ENCODE data around the gene KLHL25. TPM values are rescaled to one million over a fixed set of nuclear protein-coding genes. Genes with fewer than 3 reads are reported as not detected.

The KLHL25 gene
- polyA plus RNA-seq, 1 experiment, result 4.5 TPM

GRCh38 chr15:85722374-85723152, 72.2 kb downstream of the KLHL25 start:
- Histone ChIP-seq H3K36me3 (ENCODE audit: control insufficient read depth, insufficient read depth, low read length) (peaks cover 12% of the 10 kb centered on the region), H3K4me3 (ENCODE audit: low read depth, low read length) (no peak overlapping the region), H3K27me3 (ENCODE audit: control insufficient read depth, insufficient read depth, low read length) (no peaks in the 10 kb centered on the region)
- TF ChIP-seq, protein P1, sequence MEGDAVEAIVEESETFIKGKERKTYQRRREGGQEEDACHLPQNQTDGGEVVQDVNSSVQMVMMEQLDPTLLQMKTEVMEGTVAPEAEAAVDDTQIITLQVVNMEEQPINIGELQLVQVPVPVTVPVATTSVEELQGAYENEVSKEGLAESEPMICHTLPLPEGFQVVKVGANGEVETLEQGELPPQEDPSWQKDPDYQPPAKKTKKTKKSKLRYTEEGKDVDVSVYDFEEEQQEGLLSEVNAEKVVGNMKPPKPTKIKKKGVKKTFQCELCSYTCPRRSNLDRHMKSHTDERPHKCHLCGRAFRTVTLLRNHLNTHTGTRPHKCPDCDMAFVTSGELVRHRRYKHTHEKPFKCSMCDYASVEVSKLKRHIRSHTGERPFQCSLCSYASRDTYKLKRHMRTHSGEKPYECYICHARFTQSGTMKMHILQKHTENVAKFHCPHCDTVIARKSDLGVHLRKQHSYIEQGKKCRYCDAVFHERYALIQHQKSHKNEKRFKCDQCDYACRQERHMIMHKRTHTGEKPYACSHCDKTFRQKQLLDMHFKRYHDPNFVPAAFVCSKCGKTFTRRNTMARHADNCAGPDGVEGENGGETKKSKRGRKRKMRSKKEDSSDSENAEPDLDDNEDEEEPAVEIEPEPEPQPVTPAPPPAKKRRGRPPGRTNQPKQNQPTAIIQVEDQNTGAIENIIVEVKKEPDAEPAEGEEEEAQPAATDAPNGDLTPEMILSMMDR (IDR thresholded peaks at IDR 0.05; ENCODE audit: insufficient read depth, low read depth, low read length), result no peak
- ChIA-PET POLR2A (no interaction called here), CTCF (no interaction called here)
- DNase-seq (ENCODE audit: low read depth), result no peak

DNA sequence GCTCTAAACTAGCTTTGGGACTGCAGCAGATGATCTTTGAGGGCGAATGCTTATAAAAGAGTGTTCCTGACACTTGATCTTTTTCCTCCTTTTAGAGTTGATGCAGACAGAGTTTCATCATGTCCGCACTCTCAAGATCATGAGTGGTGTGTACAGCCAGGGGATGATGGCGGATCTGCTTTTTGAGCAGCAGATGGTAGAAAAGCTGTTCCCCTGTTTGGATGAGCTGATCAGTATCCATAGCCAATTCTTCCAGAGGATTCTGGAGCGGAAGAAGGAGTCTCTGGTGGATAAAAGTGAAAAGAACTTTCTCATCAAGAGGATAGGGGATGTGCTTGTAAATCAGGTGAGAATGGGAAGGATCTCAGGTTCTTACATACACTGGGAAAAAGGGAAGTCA, 75.7 kb downstream of the KLHL25 start:
- Histone ChIP-seq H3K4me3 (ENCODE audit: low read depth, low read length) (no peak overlapping the region), H3K36me3 (ENCODE audit: control insufficient read depth, insufficient read depth, low read length) (peaks cover 9% of the 10 kb centered on the region), H3K27me3 (ENCODE audit: control insufficient read depth, insufficient read depth, low read length) (no peaks in the 10 kb centered on the region)
- TF ChIP-seq, protein P1 (IDR thresholded peaks at IDR 0.05; ENCODE audit: insufficient read depth, low read depth, low read length), result no peak
- CTCF ChIA-PET, result interaction anchor here (0.8 kb wide), 1 partner anchor 230 kb away, joined by 3 read pairs; no protein-coding TSS in a partner anchor
- POLR2A ChIA-PET, result no interaction called here
- no peak for DNase-seq (ENCODE audit: low read depth)

DNA sequence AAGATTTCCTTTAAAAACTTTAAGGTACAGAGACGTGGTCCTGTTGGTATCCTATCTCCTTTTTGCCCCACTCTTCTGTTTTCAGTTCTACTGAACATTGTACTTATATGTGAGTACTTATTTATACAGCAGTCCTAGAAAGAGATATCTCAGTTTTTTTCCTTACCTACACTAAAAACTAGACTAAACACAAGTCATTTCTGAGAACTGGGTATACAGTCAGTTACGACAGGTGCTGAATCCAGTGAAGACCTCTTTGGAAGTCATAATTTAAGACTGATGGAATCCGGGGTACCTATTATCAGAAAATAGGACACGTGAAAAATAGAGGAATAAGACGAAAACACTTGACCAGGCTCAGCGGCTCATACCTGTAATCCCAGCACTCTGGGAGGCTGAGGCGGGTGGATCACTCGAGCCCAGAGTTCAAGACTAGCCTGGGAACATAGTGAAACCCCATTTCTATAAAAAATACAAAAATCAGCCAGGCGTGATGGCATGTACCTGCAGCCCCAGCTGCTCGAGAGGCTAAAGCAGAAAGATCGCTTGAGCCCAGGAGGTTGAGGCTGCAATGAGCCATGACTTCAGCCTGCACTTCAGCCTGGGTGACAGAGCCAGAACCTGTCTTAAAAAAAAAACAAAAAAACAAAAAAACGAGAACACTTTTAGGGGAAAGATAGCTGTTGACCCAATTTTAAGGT, 76.3 kb downstream of the KLHL25 start:
- CTCF ChIA-PET, result interaction anchor here (0.8 kb wide), 1 partner anchor 230 kb away, joined by 3 read pairs; no protein-coding TSS in a partner anchor
- POLR2A ChIA-PET, result no interaction called here

GRCh38 chr15:85717212-85717611, 77.5 kb downstream of the KLHL25 start:
- ChIA-PET POLR2A (no interaction called here), CTCF (no interaction called here)
- TF ChIP-seq, protein P1 (IDR thresholded peaks at IDR 0.05; ENCODE audit: insufficient read depth, low read depth, low read length), result no peak
- Histone ChIP-seq H3K4me3 (ENCODE audit: low read depth, low read length) (no peak overlapping the region), H3K36me3 (ENCODE audit: control insufficient read depth, insufficient read depth, low read length) (peaks cover 8% of the 10 kb centered on the region), H3K27me3 (ENCODE audit: control insufficient read depth, insufficient read depth, low read length) (no peaks in the 10 kb centered on the region)
- DNase-seq (ENCODE audit: low read depth), result no peak

More for the DNA sequence above, 76.3 kb downstream of the KLHL25 start:
- Histone ChIP-seq H3K4me3 (ENCODE audit: low read depth, low read length) (no peak overlapping the region), H3K27me3 (ENCODE audit: control insufficient read depth, insufficient read depth, low read length) (no peaks in the 10 kb centered on the region), H3K36me3 (ENCODE audit: control insufficient read depth, insufficient read depth, low read length) (peaks cover 9% of the 10 kb centered on the region)
- TF ChIP-seq, protein P1 (IDR thresholded peaks at IDR 0.05; ENCODE audit: insufficient read depth, low read depth, low read length), result no peak
- DNase-seq (ENCODE audit: low read depth), result no peak

- Histone ChIP-seq H3K4me3 (ENCODE audit: low read depth, low read length) (no peak overlapping the region), H3K27me3 (ENCODE audit: control insufficient read depth, insufficient read depth, low read length) (no peaks in the 10 kb centered on the region), H3K36me3 (ENCODE audit: control insufficient read depth, insufficient read depth, low read length) (peaks cover 8% of the 10 kb centered on the region)
- POLR2A ChIA-PET, result no interaction called here
- DNase-seq (ENCODE audit: low read depth), result no peak
- CTCF ChIA-PET, result interaction anchor here (0.6 kb wide), 1 partner anchor 209 kb away, joined by 3 read pairs; no protein-coding TSS in a partner anchor
- TF ChIP-seq, protein P1 (IDR thresholded peaks at IDR 0.05; ENCODE audit: insufficient read depth, low read depth, low read length), result no peak
These were observed 78.5 kb downstream of the KLHL25 start for GRCh38 chr15:85716261-85716660.
